Stimulated activated CD8-positive, alpha-beta memory T cell treated with anti-CD3 and anti-CD28 coated beads, Interleukin-2, amount 100 ng/mL, for 48 hours (primary cell): Measurements from ENCODE around the gene AAK1.
"Not testable (repeated sequence)": the region's sequence is repeated elsewhere in the genome, so short reads cannot be mapped to it uniquely, and the experiment has no call there.

Source experiments
- DNase-seq, 2 donors: peaks; one replicate each; pipeline ENCODE4 v3.0.0-alpha.2; 2020; ENCODE audit warnings: low read depth in 2 of 2

The AAK1 gene

DNA sequence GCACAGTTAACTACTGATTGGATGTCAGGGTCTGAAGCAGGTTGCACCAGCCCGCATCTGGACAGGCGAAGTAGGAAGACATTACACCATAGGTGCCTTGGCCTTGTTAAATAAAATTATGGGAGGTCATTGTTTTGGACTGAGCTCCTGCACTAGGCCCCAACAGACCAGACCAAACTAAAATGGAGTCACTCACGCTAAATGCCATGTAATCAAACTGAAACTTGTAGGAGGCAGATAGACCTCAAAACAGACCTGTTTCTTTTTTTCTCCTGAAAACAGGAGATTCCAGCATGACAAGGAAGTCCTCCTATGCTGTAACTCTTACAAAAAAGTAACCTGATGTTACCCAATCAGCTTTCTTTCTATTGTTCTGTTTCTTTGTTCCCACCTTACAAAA lies 190.9 kb downstream of the AAK1 start:
- no peak for DNase-seq

DNA sequence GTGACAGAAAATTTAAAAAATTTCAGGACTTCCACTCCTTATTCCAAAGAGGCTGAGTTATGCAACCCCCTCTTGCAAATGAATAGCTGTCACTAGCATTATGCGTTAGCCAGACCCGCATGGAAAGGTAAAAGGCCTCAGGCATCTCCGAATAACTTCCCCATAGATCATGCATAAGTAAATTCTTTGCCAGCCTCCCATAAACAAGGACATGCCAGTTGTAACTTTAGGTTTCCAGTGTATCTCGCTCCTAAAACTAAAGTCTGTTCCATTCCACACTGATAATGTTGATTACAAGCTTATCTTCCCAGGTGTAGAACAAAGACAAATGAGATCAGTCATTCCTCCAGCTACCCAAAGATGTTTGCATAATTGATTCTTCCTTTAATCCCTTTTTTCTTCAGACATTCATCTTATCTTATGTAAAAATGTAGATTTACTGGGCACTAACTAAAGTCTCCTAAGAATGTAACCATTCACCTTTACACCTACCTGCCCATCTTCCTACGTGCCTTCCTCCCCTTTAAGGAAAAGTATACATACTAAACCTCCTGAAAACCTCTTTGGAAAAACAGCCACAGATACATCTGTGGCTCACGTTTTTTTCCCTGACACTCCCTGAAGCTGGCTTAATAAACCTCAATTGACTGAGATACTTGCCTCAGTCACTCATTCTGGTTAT lies 192.7 kb downstream of the AAK1 start:
- DNase-seq, result no peak

DNA sequence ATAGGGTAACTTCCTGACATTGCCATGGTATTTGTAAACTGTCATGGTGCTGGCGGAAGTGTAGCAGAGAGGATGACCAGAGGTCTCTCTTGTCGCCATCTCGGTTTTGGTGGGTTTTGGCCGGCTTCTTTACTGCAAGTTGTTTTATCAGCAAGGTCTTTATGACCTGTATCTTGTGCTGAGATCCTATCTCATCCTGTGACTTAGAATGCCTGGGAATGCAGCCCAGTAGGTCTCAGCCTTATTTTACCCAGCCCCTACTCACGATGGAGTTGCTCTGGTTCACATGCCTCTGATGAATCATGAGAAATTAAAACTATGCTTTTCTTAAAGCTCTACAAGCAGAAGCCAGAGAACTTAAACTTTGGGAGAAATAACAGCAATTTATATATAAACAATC lies 193.6 kb downstream of the AAK1 start:
- no peak for DNase-seq

- not testable (repeated sequence) for DNase-seq
These were observed 199.9 kb downstream of the AAK1 start for GRCh38 chr2:69443673-69444072.

DNA sequence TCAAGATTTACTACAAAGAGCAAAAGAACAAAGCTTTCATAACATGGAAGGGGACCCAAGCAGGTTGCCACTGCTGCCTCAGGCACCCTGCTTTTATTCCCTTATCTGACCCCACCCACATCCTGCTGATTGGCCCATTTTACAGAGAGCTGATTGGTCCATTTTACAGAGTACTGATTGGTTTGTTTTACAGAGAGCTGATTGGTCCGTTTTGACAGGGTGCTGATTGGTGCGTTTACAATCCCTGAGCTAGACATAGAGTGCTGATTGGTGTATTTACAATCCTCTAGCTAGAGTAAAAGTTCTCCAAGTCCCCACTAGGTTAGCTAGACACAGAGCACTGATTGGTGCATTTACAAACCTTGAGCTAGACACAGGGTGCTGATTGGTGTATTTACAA lies 204.0 kb downstream of the AAK1 start:
- not testable (repeated sequence) for DNase-seq

DNA sequence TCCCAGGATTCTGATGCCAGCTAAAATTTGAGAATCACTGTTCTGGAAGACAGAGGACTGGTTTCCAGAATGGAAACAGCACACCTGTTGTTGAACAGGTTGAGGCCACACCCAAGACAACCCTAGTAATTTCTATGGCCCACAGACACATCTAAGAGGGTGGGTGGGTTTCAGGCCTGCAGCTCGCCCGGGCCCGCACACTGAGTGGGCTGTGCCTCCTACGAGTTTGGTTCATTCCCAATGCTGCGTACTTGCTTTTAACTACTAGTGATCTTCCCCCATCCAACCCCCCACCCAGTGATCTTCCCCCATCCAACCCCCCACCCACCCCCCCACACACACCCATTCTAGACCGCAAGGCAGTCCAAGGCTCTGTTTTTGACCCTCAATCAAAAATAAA lies 205.0 kb downstream of the AAK1 start:
- no peak for DNase-seq

DNA sequence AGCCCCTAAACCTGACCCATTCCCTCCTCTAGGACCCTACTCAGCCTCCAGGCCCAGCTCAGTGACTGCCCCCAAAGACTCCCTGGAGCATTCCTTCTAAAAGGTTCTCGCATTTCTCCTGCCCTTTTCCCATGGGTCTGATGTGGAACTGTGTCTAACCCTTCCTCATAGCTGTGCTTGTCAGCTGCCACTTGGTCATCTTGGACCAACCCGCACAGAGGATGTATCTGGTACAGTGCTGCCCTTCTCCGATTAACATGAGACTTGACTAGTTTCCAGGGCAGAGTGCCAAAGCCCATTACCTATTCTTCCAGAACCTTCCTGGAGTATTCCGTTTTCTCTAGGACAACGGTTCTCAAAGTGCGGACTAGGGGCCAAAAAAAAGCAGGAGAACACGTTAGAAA lies 205.8 kb downstream of the AAK1 start:
- DNase-seq, result no peak

- DNase-seq, result peak; percentile 88 to 90
These were observed 206.4 kb downstream of the AAK1 start, which contains the start of gene NFU1 for GRCh38 chr2:69436938-69437750. TSS of gene NFU1 (minus strand) at chr2:69437435. CDS start at chr2:69437422, 13 bp downstream.

- no peak for DNase-seq
These were observed 207.0 kb downstream of the AAK1 start for GRCh38 chr2:69436596-69436937.

DNA sequence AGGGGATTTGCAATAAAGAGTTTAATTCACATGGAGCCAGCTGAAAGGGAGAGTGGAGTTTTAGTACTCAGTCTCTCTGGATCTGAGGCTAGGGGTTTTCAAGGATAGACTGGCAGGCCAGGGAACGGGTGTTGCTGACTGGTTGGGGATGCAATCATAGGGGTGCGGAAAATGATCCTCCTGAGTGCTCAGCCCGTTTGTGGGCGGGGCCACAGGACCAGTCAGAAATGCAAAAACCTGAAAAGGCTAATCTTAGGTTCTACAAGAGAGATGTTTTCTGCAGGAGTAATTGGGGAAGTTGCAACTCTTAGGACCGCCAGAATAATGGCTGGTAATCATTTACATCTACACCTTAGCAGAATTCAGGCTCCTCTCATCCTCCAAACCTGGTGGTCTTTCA lies 208.8 kb downstream of the AAK1 start:
- DNase-seq, result no peak

DNA sequence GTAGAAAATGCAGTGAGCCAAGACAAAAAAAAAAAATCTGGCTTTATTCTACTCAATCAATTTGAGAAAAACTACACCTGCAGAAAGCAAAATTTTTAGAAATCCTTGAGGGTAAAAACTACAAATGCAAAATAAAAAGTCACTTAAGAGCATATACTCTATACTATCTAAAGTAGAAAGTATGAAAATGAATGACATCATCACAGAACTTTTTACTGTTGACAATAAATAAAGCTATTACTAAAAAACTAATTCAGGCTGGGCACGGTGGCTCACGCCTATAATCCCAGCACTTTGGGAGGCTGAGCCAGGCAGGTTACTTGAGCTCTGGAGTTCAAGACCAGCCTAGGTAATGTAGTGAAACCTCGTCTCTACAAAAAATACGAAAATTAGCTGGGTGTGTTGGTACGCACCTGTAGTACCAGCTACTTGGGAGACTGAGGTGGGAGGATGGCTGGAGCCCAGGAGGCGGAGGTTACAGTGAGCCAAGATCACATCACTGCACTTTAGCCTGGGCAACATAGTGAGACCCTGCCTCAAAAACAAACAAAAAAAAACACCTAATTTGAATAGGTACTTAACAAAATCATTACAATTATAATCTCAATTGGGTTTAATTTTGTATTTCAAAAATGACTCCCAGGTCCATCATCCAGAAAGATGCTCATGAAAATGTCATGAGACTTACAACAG lies 213.9 kb downstream of the AAK1 start:
- DNase-seq, result no peak

DNA sequence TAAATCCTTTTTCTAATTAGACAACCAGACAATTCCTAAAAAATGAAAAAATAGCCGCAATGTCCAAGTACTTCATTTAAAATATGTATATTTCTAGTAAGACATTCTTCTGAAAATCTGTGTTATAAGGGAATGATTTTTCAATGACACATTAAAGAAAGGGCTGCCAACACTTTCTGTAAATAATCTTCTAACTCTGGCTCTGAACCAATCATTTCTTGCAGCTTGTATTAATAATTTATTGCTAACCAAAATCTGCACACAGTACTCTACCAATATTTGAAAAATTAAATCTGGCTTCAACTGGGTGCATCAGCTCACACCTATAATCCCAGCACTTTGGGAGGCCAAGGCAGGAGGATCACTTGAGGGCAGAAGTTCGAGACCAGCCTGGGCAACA lies 214.6 kb downstream of the AAK1 start:
- no peak for DNase-seq

DNA sequence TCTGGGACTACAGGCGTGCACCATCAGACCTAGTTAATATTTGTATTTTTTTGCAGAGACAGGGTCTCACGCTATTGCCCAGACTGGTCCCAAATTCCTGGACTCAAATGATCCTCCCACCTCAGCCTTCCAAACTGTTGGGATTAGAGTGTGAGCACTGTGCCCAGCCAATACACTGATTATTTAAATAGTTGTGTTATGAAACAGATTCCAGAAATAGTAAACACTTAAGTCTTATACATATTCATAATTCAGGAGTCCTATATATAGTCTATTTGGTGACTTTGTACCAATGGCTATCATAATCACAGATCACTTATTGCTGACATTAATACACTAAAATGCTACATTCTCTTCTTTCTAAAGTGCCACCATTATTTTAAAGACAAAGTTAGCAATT lies 219.1 kb downstream of the AAK1 start:
- DNase-seq, result no peak

- DNase-seq, result no peak
These were observed 221.3 kb downstream of the AAK1 start for GRCh38 chr2:69422198-69422597.

GRCh38 chr2:69419111-69419510 lies 224.4 kb downstream of the AAK1 start:
- not testable (repeated sequence) for DNase-seq

DNA sequence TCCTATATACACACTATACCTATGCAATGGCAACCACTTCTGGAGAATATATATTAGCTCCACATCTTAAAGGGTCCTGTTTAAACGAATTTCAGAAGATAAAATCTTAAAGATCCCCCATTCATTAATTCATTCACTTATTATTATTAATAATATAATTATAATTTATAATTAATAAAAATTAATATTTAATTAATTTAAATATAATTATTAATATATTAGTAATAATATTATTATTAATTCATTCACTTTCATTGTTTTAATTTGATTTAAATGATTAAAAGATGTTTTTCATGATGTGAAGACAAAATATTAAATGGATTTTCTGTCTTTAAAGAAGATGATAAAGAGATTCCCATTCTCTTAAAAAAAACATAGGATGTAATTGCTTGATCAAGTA lies 227.4 kb downstream of the AAK1 start:
- DNase-seq, result no peak
